Stimulated activated memory B cell treated with anti-CD40 and anti-IgM and Interleukin-4, amounts not matched to agents 10 μg/mL and 1 μg/mL and 100 μg/mL, for 72 hours (primary cell): Measurements from ENCODE around the gene TNS3.
"Not testable (repeated sequence)": the region's sequence is repeated elsewhere in the genome, so short reads cannot be mapped to it uniquely, and the experiment has no call there.

Experiments used
- ATAC-seq: fragments of 150-1000 bp; cut with Tn5 transposase; 2 replicates; pipeline ENCODE4 v1.10.0; 2021
- H3K27ac Mint-ChIP-seq: one replicate; pipeline ENCODE4 v1.8.0; 2022; ENCODE audit warnings: mild to moderate bottlenecking, mixed read lengths
- H3K27me3 Mint-ChIP-seq: one replicate; pipeline ENCODE4 v1.8.0; 2022; ENCODE audit warnings: mixed read lengths
- H3K36me3 Mint-ChIP-seq: one replicate; pipeline ENCODE4 v1.8.0; 2022; ENCODE audit warnings: mixed read lengths
- H3K4me1 Mint-ChIP-seq: one replicate; pipeline ENCODE4 v1.8.0; 2022; ENCODE audit warnings: mixed read lengths
- H3K4me3 Mint-ChIP-seq: one replicate; pipeline ENCODE4 v1.8.0; 2022; ENCODE audit warnings: mild to moderate bottlenecking, moderate library complexity, mixed read lengths
- H3K9me3 Mint-ChIP-seq: one replicate; pipeline ENCODE4 v1.8.0; 2022; ENCODE audit warnings: mixed read lengths

TNS3 gene

DNA sequence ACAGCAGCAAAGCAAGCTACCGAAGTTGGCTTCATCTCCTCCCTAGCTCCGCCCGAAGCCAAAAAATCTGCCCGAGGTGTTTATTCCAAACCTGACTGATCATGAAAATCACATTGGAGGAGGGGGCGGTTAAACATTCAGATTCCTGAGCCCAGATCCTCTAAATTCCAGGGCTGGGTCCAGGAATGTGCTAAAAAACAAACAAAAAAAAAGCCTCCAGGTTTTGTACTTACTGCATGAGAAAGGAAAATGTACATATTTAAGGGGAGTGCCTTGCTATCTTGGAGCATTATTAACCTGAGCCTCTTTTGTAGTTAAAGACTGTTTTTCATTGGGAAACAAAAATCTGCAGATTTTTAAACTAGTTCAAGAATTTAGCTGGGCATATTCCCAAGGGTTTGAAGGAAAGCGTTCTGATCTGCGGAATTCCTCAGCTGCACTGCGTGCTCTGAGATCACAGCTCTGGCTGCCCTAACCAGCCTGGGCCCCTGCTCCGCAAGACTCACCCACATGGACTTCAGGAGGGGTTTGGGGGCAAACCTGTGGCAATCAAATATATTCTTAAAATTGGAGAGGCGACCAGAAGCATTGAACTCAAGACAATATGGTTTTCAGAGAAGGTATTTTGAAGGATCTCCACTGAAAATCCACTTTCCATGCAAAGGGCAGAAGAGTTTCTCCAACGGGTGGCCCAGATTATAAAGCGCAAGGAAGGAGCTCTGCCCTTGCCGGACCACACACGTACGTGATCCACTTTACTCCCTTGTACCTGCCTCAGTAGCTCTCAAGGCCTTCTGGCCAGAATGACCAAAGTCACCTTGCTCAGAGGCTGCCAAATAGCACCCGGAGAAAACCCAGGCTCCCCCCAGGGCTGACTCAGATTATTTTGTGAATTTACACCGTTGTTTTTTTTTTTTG is 10.0 kb upstream of the TNS3 start:
- no peak overlapping the region for H3K4me3 Mint-ChIP-seq

DNA sequence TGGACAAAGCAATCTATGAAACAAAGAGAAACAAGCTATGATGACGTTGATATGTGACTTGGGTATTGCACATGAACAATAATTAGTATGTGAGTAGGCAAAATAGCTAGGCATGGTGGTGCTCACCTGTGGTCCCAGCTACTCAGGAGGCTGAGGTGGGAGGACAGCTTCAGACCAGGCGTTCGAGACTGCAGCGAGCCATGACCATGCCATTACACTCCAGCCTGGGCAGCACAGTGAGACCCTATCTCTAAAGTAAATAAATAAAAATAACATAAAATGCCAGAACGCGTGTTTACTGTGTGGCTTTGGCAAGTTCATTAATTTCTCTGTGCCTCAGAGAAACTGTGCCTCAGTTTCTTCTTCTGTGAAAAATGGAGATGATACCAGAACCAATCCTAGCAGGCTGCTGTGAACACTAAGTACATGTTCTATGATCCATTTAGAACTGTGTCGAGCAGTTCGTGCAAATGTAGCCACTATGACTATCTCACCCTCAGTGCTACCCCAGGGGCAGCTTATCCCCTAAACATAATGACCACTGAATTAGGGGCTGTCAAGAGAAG is 9.3 kb upstream of the TNS3 start:
- H3K27me3 Mint-ChIP-seq = no peaks in the 10 kb centered on the region
- H3K27ac Mint-ChIP-seq = no peak overlapping the region
- H3K36me3 Mint-ChIP-seq = no peaks in the 10 kb centered on the region
- no peak for ATAC-seq
- H3K4me3 Mint-ChIP-seq = no peak overlapping the region
- peaks cover 2% of the 10 kb centered on the region for H3K9me3 Mint-ChIP-seq
- peaks cover 31% of the 10 kb centered on the region for H3K4me1 Mint-ChIP-seq

More for the DNA sequence above, 10.0 kb upstream of the TNS3 start:
- Mint-ChIP-seq H3K4me1 (peaks cover 24% of the 10 kb centered on the region), H3K9me3 (peaks cover 2% of the 10 kb centered on the region), H3K27me3 (no peaks in the 10 kb centered on the region), H3K36me3 (no peaks in the 10 kb centered on the region), H3K27ac (no peak overlapping the region)
- no peak for ATAC-seq

GRCh38 chr7:47590215-47590614 is 8.3 kb upstream of the TNS3 start:
- H3K36me3 Mint-ChIP-seq, H3K4me3 Mint-ChIP-seq, H3K9me3 Mint-ChIP-seq, H3K27me3 Mint-ChIP-seq, ATAC-seq: not testable (repeated sequence)
- Mint-ChIP-seq H3K4me1 (peaks cover 31% of the 10 kb centered on the region), H3K27ac (peak overlapping the region; percentile 30)

DNA sequence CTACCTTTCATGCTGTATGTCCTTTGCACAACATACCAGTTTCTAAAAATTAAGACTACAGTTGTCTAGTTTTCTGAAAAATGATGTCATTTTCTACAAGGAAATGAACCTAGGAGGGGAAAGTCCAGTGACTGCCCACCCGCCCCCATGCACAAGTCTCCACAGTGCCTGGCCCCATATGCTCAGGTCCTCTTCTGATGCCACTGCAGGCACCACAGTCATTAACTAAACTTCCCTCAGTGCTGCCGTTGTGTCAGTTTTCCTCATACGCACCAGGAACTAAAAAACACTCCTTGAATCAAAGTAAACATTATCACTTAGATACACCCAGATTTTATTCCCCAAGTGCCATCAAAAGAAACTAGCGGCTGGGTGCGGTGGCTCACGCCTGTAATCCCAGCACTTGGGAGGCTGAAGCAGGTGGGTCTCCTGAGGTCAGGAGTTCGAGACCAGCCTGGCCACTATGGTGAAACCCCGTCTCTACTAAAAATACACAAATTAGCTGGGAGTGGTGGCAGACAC is 6.9 kb upstream of the TNS3 start:
- ATAC-seq = peak; percentile 79
- peaks cover 31% of the 10 kb centered on the region for H3K4me1 Mint-ChIP-seq
- H3K27ac Mint-ChIP-seq = no peak overlapping the region
- peaks cover 3% of the 10 kb centered on the region for H3K9me3 Mint-ChIP-seq
- H3K4me3 Mint-ChIP-seq = no peak overlapping the region
- H3K36me3 Mint-ChIP-seq = no peaks in the 10 kb centered on the region
- no peaks in the 10 kb centered on the region for H3K27me3 Mint-ChIP-seq

DNA sequence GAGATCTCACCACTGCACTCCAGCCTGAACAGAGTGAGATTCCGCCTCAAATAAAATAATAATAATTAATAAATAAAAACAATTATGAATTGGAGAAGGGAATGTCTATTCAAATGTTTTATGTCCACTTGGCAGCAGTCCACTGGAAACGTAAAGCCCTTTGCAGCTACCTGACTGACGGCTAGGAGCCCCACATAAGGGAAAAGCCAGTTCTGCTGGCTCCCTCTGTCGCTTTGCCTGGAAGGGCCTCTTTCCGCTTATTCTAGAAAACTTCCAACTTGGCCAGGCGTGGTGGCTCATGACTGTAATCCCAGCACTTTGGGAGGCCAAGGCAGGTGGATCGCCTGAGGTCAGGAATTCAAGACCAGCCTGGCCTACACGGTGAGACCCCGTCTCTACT is 6.1 kb upstream of the TNS3 start:
- Mint-ChIP-seq H3K27me3 (no peaks in the 10 kb centered on the region), H3K27ac (no peak overlapping the region), H3K36me3 (no peaks in the 10 kb centered on the region), H3K4me1 (peaks cover 31% of the 10 kb centered on the region), H3K9me3 (peaks cover 3% of the 10 kb centered on the region), H3K4me3 (no peak overlapping the region)
- ATAC-seq = no peak

DNA sequence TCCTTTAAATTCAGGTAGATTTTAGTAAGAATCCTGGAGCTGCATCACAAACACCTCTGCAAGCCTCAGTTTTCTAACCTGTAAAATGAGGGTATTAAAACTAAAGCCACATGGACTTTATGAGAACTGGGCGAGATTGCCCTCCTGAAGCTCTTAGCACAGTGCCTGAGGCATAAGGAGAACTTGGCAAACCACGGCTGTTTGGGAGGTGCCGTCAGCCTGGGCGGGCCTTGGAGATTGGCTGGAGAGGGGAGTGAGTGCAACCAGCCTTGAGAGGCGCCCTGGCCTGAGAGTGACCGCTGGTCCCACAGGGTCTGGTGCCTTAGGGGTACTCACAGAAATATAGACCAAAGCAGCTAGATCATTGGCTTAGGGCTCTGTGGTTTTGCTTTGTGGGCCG is 5.4 kb upstream of the TNS3 start:
- H3K9me3 Mint-ChIP-seq = peaks cover 3% of the 10 kb centered on the region
- H3K36me3 Mint-ChIP-seq = no peaks in the 10 kb centered on the region
- no peaks in the 10 kb centered on the region for H3K27me3 Mint-ChIP-seq
- no peak overlapping the region for H3K4me3 Mint-ChIP-seq
- ATAC-seq = no peak
- peaks cover 35% of the 10 kb centered on the region for H3K4me1 Mint-ChIP-seq
- H3K27ac Mint-ChIP-seq = no peak overlapping the region

DNA sequence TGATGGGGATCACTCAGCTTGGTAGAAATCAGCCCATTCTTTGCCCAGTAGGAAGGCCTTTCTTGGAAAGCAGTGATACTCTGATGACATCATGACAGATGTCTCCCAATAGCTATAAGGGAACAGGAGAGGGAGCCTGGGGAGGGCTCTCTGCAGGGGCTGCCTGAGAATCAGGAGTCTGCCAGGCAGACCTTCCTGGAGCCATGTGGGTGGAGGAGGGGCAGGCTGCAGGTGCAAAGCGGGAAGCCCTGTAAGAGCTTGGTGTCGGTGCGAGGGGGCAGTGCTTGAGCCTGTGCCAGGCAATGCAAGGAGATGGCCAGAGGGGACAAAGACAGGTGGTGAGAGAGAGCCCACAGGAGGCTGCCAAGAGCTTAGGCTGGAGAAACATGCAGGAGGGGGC is 5.0 kb upstream of the TNS3 start:
- H3K36me3 Mint-ChIP-seq = no peaks in the 10 kb centered on the region
- no peak overlapping the region for H3K27ac Mint-ChIP-seq
- H3K9me3 Mint-ChIP-seq = peaks cover 3% of the 10 kb centered on the region
- no peak overlapping the region for H3K4me3 Mint-ChIP-seq
- no peak for ATAC-seq
- H3K27me3 Mint-ChIP-seq = no peaks in the 10 kb centered on the region
- peaks cover 39% of the 10 kb centered on the region for H3K4me1 Mint-ChIP-seq

GRCh38 chr7:47586161-47586670 is 4.3 kb upstream of the TNS3 start:
- peaks cover 46% of the 10 kb centered on the region for H3K4me1 Mint-ChIP-seq
- not testable (repeated sequence) for H3K36me3 Mint-ChIP-seq, H3K27ac Mint-ChIP-seq, ATAC-seq, H3K4me3 Mint-ChIP-seq, H3K27me3 Mint-ChIP-seq, H3K9me3 Mint-ChIP-seq

DNA sequence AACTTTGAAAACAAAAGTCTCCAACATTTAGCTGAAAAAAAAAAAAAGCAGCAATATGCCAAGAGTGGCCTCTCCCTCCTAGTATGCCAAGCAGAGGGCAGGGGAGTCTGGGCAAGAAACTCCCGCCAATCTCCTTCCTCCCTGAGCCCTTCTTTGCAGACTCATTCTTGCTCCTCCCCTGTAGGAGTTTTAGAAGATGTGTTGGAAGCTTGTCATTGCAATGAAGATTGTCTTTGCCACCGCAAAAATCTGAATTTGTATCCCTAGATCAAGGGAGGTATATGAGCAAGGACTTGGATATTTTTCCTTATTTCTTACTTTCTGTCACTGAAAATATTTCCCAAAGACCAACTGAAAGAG is 2.6 kb upstream of the TNS3 start:
- no peak overlapping the region for H3K4me3 Mint-ChIP-seq
- H3K4me1 Mint-ChIP-seq = peaks cover 53% of the 10 kb centered on the region
- H3K9me3 Mint-ChIP-seq = peaks cover 3% of the 10 kb centered on the region
- H3K27ac Mint-ChIP-seq = no peak overlapping the region
- no peaks in the 10 kb centered on the region for H3K27me3 Mint-ChIP-seq
- no peaks in the 10 kb centered on the region for H3K36me3 Mint-ChIP-seq
- no peak for ATAC-seq

- no peaks in the 10 kb centered on the region for H3K36me3 Mint-ChIP-seq
- H3K9me3 Mint-ChIP-seq = peaks cover 3% of the 10 kb centered on the region
- no peaks in the 10 kb centered on the region for H3K27me3 Mint-ChIP-seq
- H3K27ac Mint-ChIP-seq = no peak overlapping the region
- no peak for ATAC-seq
- H3K4me3 Mint-ChIP-seq = no peak overlapping the region
- peaks cover 57% of the 10 kb centered on the region for H3K4me1 Mint-ChIP-seq
These were observed 2.0 kb upstream of the TNS3 start for GRCh38 chr7:47583739-47584535.

DNA sequence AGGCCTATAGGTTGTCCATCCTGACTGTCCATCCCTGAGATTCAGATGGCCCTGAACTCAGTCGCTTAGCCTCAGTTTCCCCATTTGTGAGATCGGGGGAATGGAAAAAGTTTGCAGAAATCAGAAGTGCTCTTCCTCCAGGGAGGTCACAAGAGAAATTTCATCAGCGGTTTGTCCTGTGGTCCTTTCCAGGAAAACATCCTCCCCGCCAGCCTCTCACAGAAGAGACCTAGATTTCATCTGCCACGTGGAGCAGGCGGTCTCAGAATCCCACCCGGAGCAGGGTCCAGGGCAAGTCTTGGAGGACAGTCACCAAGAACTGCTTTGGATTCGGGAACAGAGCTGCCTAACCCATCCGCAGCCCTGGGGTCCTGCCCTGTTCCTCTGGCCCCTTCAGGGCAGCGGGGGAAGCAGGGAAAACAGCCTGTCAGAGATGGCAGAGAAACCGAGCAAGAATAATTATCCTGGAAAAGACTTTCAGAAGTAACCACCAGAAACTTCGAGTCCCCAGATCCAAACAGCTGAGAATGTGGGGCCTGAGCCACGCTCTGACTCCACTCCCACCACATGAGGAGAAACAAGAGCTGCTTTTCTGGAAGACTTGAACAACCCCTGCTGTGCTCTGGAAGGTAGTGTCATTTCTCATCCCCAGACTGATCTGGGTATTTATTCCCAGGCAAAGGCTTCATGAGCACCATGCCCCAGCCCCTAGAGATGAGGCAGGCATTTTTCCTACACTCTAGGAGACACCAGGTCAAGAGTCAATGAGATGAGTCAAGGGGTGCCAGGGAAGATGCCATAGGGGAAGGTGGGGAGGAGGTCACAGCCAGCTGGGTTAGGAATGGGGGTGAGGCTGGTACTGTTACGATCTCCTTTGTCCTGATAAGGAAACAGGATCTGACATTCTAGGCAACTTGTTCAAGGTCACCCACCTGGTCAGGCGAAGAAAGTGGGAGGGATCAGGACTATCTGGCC is 1.1 kb upstream of the TNS3 start:
- Mint-ChIP-seq H3K36me3 (no peaks in the 10 kb centered on the region), H3K9me3 (peaks cover 3% of the 10 kb centered on the region), H3K27ac (peak overlapping the region; percentile 97), H3K4me1 (peaks cover 55% of the 10 kb centered on the region), H3K27me3 (no peaks in the 10 kb centered on the region), H3K4me3 (peak overlapping the region; percentile 22)
- no peak for ATAC-seq

DNA sequence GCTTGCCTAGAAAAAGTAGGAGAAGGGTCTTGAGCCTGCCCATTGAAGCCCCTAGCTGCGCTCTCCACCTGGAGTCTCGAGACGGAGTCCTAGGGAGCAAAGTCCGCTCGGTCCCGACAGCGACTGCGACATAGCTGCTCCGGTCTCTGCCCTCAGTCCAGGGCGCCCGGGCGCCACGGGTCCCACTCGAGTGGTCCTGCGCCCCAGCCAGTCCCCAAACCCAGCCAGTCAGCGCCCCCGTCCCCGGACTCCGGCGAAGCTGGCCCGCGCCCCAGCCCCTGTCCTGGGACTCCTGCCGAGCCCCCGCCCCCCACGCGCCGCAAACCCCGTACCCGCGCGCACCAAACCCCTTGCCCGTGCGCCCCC is 490 bp downstream of the TNS3 start:
- H3K9me3 Mint-ChIP-seq = peaks cover 3% of the 10 kb centered on the region
- peaks cover 61% of the 10 kb centered on the region for H3K4me1 Mint-ChIP-seq
- H3K4me3 Mint-ChIP-seq = peak overlapping the region; percentile 94
- peak overlapping the region; percentile 97 for H3K27ac Mint-ChIP-seq
- H3K36me3 Mint-ChIP-seq = no peaks in the 10 kb centered on the region
- H3K27me3 Mint-ChIP-seq = no peaks in the 10 kb centered on the region
- ATAC-seq = no peak

DNA sequence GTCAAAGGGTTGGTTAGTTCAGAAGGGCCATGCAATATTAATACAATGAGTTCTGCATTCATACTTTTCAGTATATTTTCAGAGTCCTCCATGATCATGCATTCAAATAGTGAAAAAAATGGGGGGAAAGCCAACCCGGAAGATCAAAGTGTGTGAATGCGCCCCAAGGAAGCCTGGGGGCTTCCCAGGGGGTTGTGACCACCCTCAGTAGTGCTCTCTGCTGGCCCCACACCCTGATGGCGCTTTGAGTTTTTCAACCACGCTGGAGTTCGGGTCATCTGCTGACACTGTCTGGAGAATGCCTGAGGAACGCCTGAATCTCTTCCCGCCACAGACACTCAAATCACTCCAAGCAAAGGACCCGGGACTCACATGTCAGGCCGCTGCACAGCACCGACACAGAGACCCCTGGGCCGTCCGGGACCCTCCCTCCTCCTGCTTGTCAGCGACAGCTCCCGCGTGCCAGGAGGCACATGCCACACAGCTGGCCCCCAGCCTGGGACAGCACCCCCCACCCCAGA is 1.0 kb downstream of the TNS3 start:
- peaks cover 64% of the 10 kb centered on the region for H3K4me1 Mint-ChIP-seq
- peak overlapping the region; percentile 94 for H3K4me3 Mint-ChIP-seq
- H3K36me3 Mint-ChIP-seq = no peaks in the 10 kb centered on the region

GRCh38 chr7:47580175-47580706 is 1.7 kb downstream of the TNS3 start:
- peak overlapping the region; percentile 97 for H3K27ac Mint-ChIP-seq
- no peak for ATAC-seq
- H3K4me1 Mint-ChIP-seq = peaks cover 69% of the 10 kb centered on the region
- H3K9me3 Mint-ChIP-seq = peaks cover 1% of the 10 kb centered on the region
- H3K36me3 Mint-ChIP-seq = no peaks in the 10 kb centered on the region
- H3K4me3 Mint-ChIP-seq = peak overlapping the region; percentile 94
- H3K27me3 Mint-ChIP-seq = no peaks in the 10 kb centered on the region

More for the DNA sequence above, 1.0 kb downstream of the TNS3 start:
- H3K27ac Mint-ChIP-seq = peak overlapping the region; percentile 97
- no peaks in the 10 kb centered on the region for H3K27me3 Mint-ChIP-seq
- no peak for ATAC-seq
- H3K9me3 Mint-ChIP-seq = peaks cover 3% of the 10 kb centered on the region
